Trophoblast cell (in vitro differentiated cells and primary cell): ENCODE measurements around the gene SRRM3.
"Not testable (repeated sequence)": the region's sequence is repeated elsewhere in the genome, so short reads cannot be mapped to it uniquely, and the experiment has no call there.

ENCODE experiments used
- DNase-seq, 2 donors: peaks; one replicate each; pipeline ENCODE4 v3.0.0-alpha.2; 2016
- H2AFZ ChIP-seq: 2 replicates; pipeline ENCODE4 v1.6.1; 2013; ENCODE audit warnings: low read length, moderate library complexity, mild to moderate bottlenecking; ENCODE audit not compliant: insufficient read depth, poor library complexity
- H2AK5ac ChIP-seq: 2 replicates; pipeline ENCODE4 v1.6.1; 2013; ENCODE audit warnings: mild to moderate bottlenecking, low read length
- H2BK120ac ChIP-seq: 2 replicates; pipeline ENCODE4 v1.6.1; 2013; ENCODE audit warnings: low read length, mild to moderate bottlenecking, moderate library complexity; ENCODE audit not compliant: insufficient read depth, poor library complexity
- H2BK12ac ChIP-seq: 2 replicates; pipeline ENCODE4 v1.6.1; 2013; ENCODE audit warnings: mild to moderate bottlenecking, low read length, moderate library complexity
- H2BK5ac ChIP-seq: 2 replicates; pipeline ENCODE4 v1.6.1; 2013; ENCODE audit warnings: low read length, low read depth, moderate library complexity, mild to moderate bottlenecking; ENCODE audit not compliant: poor library complexity
- H3K14ac ChIP-seq: 2 replicates; pipeline ENCODE4 v1.6.1; 2013; ENCODE audit warnings: mild to moderate bottlenecking, low read length
- H3K18ac ChIP-seq: 2 replicates; pipeline ENCODE4 v1.6.1; 2013; ENCODE audit warnings: mild to moderate bottlenecking, low read length
- H3K23ac ChIP-seq: 2 replicates; pipeline ENCODE4 v1.6.1; 2013; ENCODE audit warnings: low read length
- H3K27ac ChIP-seq: 2 replicates; pipeline ENCODE4 v1.5.1; 2013; ENCODE audit warnings: low read depth, mild to moderate bottlenecking, inconsistent platforms, low read length, moderate library complexity
- H3K27me3 ChIP-seq: 2 replicates; pipeline ENCODE4 v1.6.1; 2013; ENCODE audit warnings: inconsistent platforms, mild to moderate bottlenecking, low read length, moderate library complexity; ENCODE audit not compliant: insufficient read depth
- H3K36me3 ChIP-seq, 2 experiments: 1 replicate in 1 of 2; 2 replicates in 1 of 2; pipeline ENCODE4 v1.6.1; 2013; ENCODE audit warnings: low read length in 2 of 2, mild to moderate bottlenecking in 2 of 2, moderate library complexity in 1 of 2; ENCODE audit not compliant: insufficient read depth in 2 of 2, control insufficient read depth in 1 of 2
- H3K4ac ChIP-seq: 2 replicates; pipeline ENCODE4 v1.6.1; 2013; ENCODE audit warnings: low read depth, mild to moderate bottlenecking, low read length, moderate library complexity
- H3K4me1 ChIP-seq, 2 experiments: 1 replicate in 1 of 2; 2 replicates in 1 of 2; pipeline ENCODE4 v1.6.1; 2013; ENCODE audit warnings: low read length in 2 of 2, mild to moderate bottlenecking in 2 of 2, moderate library complexity in 1 of 2; ENCODE audit not compliant: insufficient read depth in 2 of 2, control insufficient read depth in 1 of 2
- H3K4me2 ChIP-seq: 2 replicates; pipeline ENCODE4 v1.6.1; 2013; ENCODE audit warnings: inconsistent platforms, mild to moderate bottlenecking, low read length, moderate library complexity
- H3K4me3 ChIP-seq: 2 replicates; pipeline ENCODE4 v1.5.1; 2013; ENCODE audit warnings: mild to moderate bottlenecking, low read depth, low read length, inconsistent platforms
- H3K79me1 ChIP-seq: one replicate; pipeline ENCODE4 v1.6.1; 2013; ENCODE audit warnings: low read length
- H3K79me2 ChIP-seq: 2 replicates; pipeline ENCODE4 v1.6.1; 2013; ENCODE audit warnings: low read length, mild to moderate bottlenecking; ENCODE audit not compliant: control insufficient read depth, insufficient read depth, poor library complexity
- H3K9ac ChIP-seq: 2 replicates; pipeline ENCODE4 v1.6.1; 2013; ENCODE audit warnings: mild to moderate bottlenecking, low read length
- H3K9me3 ChIP-seq: 2 replicates; pipeline ENCODE4 v1.6.1; 2013; ENCODE audit warnings: low read depth, mild to moderate bottlenecking, control low read depth, inconsistent platforms, low read length; ENCODE audit not compliant: insufficient read depth
- H4K12ac ChIP-seq: 2 replicates; pipeline ENCODE4 v1.6.1; 2013; ENCODE audit warnings: low read depth, mild to moderate bottlenecking, low read length, moderate library complexity
- H4K8ac ChIP-seq: 2 replicates; pipeline ENCODE4 v1.6.1; 2013; ENCODE audit warnings: low read depth, mild to moderate bottlenecking, low read length, moderate library complexity
- H4K91ac ChIP-seq: one replicate; pipeline ENCODE4 v1.6.1; 2013; ENCODE audit warnings: low read depth, mild to moderate bottlenecking, low read length, moderate library complexity
- WGBS: extraction: QIAGEN DNeasy Blood & Tissue Kit; methylation state at CpG from one replicate; pipeline ENCODE4 v1.1.7; 2013; ENCODE audit warnings: missing lambda C conversion rate; ENCODE audit not compliant: insufficient read length, insufficient coverage; ENCODE audit errors: extremely low coverage; 5-methylcytosine and 5-hydroxymethylcytosine counted together

Gene SRRM3

GRCh38 chr7:76268376-76268775 is 66.7 kb downstream of the SRRM3 start:
- Histone ChIP-seq H2BK120ac (no peak overlapping the region), H4K91ac (no peak overlapping the region), H3K4me3 (no peak overlapping the region), H3K27ac (no peak overlapping the region), H4K12ac (no peak overlapping the region), H3K14ac (no peak overlapping the region), H3K79me2 (no peaks in the 10 kb centered on the region), H2BK12ac (no peak overlapping the region), H2AFZ (no peak overlapping the region), H4K8ac (no peak overlapping the region), H3K4ac (no peak overlapping the region), H3K4me2 (no peak overlapping the region), H3K27me3 (peaks cover 19% of the 10 kb centered on the region), H3K79me1 (no peaks in the 10 kb centered on the region), H3K18ac (no peak overlapping the region), H3K4me1 (peaks cover 0 to 4% of the 10 kb centered on the region in 2 experiments), H3K9ac (no peak overlapping the region), H2AK5ac (no peak overlapping the region), H3K23ac (no peak overlapping the region), H3K9me3 (peaks cover 4% of the 10 kb centered on the region), H2BK5ac (no peak overlapping the region), H3K36me3 (no peaks in the 10 kb centered on the region)
- no CpG with 5 or more reads among the region's 5 CpGs for WGBS
- DNase-seq, result no peak

GRCh38 chr7:76269895-76270294 is 68.2 kb downstream of the SRRM3 start:
- Histone ChIP-seq H3K27ac (no peak overlapping the region), H2BK120ac (no peak overlapping the region), H3K79me1 (no peaks in the 10 kb centered on the region), H2BK5ac (no peak overlapping the region), H3K79me2 (no peaks in the 10 kb centered on the region), H2AFZ (no peak overlapping the region), H3K27me3 (peaks cover 19% of the 10 kb centered on the region), H3K36me3 (no peaks in the 10 kb centered on the region), H2BK12ac (no peak overlapping the region), H3K4me3 (no peak overlapping the region), H3K18ac (no peak overlapping the region), H3K4ac (no peak overlapping the region), H4K12ac (no peak overlapping the region), H4K8ac (no peak overlapping the region), H2AK5ac (no peak overlapping the region), H3K9ac (no peak overlapping the region), H3K9me3 (peaks cover 4% of the 10 kb centered on the region), H4K91ac (no peak overlapping the region), H3K4me2 (no peak overlapping the region), H3K14ac (no peak overlapping the region), H3K23ac (no peak overlapping the region), H3K4me1 (peaks cover 0 to 4% of the 10 kb centered on the region in 2 experiments)
- WGBS, result no CpG with 5 or more reads among the region's 5 CpGs
- no peak for DNase-seq

GRCh38 chr7:76271384-76271783 is 69.7 kb downstream of the SRRM3 start:
- H2AFZ ChIP-seq, H2BK5ac ChIP-seq, H3K4ac ChIP-seq, DNase-seq, H2BK12ac ChIP-seq, H4K8ac ChIP-seq, H3K4me2 ChIP-seq, H3K36me3 ChIP-seq, H3K4me1 ChIP-seq, H3K14ac ChIP-seq, H3K18ac ChIP-seq, H2BK120ac ChIP-seq, H3K27ac ChIP-seq, H3K4me3 ChIP-seq, H3K9me3 ChIP-seq, H4K12ac ChIP-seq, H3K79me1 ChIP-seq, H3K9ac ChIP-seq, H3K79me2 ChIP-seq, H4K91ac ChIP-seq, H2AK5ac ChIP-seq, H3K23ac ChIP-seq: not testable (repeated sequence)
- peaks cover 19% of the 10 kb centered on the region for H3K27me3 ChIP-seq
- WGBS, result no CpG with 5 or more reads among the region's 2 CpGs

- Histone ChIP-seq H4K12ac (no peak overlapping the region), H3K27me3 (peaks cover 12% of the 10 kb centered on the region), H3K9ac (no peak overlapping the region), H4K91ac (no peak overlapping the region), H3K23ac (no peak overlapping the region), H3K79me2 (no peaks in the 10 kb centered on the region), H3K4me3 (no peak overlapping the region), H3K18ac (no peak overlapping the region), H3K27ac (no peak overlapping the region), H3K9me3 (peaks cover 2% of the 10 kb centered on the region), H2AK5ac (no peak overlapping the region), H2BK120ac (no peak overlapping the region), H2BK12ac (no peak overlapping the region), H2BK5ac (no peak overlapping the region), H3K79me1 (no peaks in the 10 kb centered on the region), H3K14ac (no peak overlapping the region), H3K36me3 (no peaks in the 10 kb centered on the region), H3K4ac (no peak overlapping the region), H2AFZ (no peak overlapping the region), H4K8ac (no peak overlapping the region), H3K4me2 (no peak overlapping the region), H3K4me1 (peaks cover 0 to 1% of the 10 kb centered on the region in 2 experiments)
- DNase-seq, result no peak
- no CpG with 5 or more reads among the region's 6 CpGs for WGBS
Measured at GRCh38 chr7:76272142-76272541, 70.4 kb downstream of the SRRM3 start.
